Type B pancreatic cell (in vitro differentiated cells): ENCODE results near the gene LNX1. TPM values are rescaled to one million over a fixed set of nuclear protein-coding genes. Genes with fewer than 3 reads are reported as not detected.

Source experiments
- DNase-seq: peaks from one replicate; pipeline ENCODE4 v3.0.0; 2021; ENCODE audit warnings: mixed read lengths; ENCODE audit not compliant: unreplicated experiment; ENCODE audit errors: extremely low spot score
- H3K27ac Mint-ChIP-seq: 2 replicates; pipeline ENCODE4 v1.8.0; 2021; ENCODE audit warnings: mild to moderate bottlenecking, mixed read lengths
- H3K27me3 Mint-ChIP-seq: 2 replicates; pipeline ENCODE4 v1.8.0; 2021; ENCODE audit warnings: mixed read lengths
- H3K36me3 Mint-ChIP-seq: 2 replicates; pipeline ENCODE4 v1.8.0; 2021; ENCODE audit warnings: mixed read lengths
- H3K4me1 Mint-ChIP-seq: one replicate; pipeline ENCODE4 v1.8.0; 2021; ENCODE audit warnings: mixed read lengths; ENCODE audit not compliant: unreplicated experiment
- H3K4me3 Mint-ChIP-seq: 2 replicates; pipeline ENCODE4 v1.8.0; 2021; ENCODE audit warnings: mild to moderate bottlenecking, mixed read lengths
- H3K9me3 Mint-ChIP-seq: 2 replicates; pipeline ENCODE4 v1.8.0; 2021; ENCODE audit warnings: mixed read lengths
- total RNA-seq: library from RNA; stranded (reverse); gene quantifications from 2 replicates; pipeline ENCODE4 v1.2.1, GENCODE V29; 2021; ENCODE audit warnings: low replicate concordance
- TF ChIP-seq, protein P1 (sequence below): fragments of 200-600 bp; sonication (generic); conservative IDR thresholded peaks from 2 replicates; pipeline ENCODE4 v1.5.0; 2021; ENCODE audit warnings: antibody characterized with exemption, mild to moderate bottlenecking

Gene LNX1
- total RNA-seq, 1 donor from 2014 or later = 5.3 TPM

- no peaks in the 10 kb centered on the region for H3K36me3 Mint-ChIP-seq
- DNase-seq = no peak
- H3K27me3 Mint-ChIP-seq = peaks cover 11% of the 10 kb centered on the region
- no peak overlapping the region for H3K4me3 Mint-ChIP-seq
- peak overlapping the region; percentile 61 for H3K27ac Mint-ChIP-seq
- H3K9me3 Mint-ChIP-seq = no peaks in the 10 kb centered on the region
- TF ChIP-seq, protein P1, sequence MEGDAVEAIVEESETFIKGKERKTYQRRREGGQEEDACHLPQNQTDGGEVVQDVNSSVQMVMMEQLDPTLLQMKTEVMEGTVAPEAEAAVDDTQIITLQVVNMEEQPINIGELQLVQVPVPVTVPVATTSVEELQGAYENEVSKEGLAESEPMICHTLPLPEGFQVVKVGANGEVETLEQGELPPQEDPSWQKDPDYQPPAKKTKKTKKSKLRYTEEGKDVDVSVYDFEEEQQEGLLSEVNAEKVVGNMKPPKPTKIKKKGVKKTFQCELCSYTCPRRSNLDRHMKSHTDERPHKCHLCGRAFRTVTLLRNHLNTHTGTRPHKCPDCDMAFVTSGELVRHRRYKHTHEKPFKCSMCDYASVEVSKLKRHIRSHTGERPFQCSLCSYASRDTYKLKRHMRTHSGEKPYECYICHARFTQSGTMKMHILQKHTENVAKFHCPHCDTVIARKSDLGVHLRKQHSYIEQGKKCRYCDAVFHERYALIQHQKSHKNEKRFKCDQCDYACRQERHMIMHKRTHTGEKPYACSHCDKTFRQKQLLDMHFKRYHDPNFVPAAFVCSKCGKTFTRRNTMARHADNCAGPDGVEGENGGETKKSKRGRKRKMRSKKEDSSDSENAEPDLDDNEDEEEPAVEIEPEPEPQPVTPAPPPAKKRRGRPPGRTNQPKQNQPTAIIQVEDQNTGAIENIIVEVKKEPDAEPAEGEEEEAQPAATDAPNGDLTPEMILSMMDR = no peak
- peaks cover 6% of the 10 kb centered on the region for H3K4me1 Mint-ChIP-seq
These were observed 32.2 kb downstream of the LNX1 start for GRCh38 chr4:53559021-53559620.

- H3K27ac Mint-ChIP-seq = peak overlapping the region; percentile 61
- H3K4me3 Mint-ChIP-seq = no peak overlapping the region
- H3K4me1 Mint-ChIP-seq = peaks cover 6% of the 10 kb centered on the region
- no peaks in the 10 kb centered on the region for H3K9me3 Mint-ChIP-seq
- TF ChIP-seq, protein P1 = no peak
- peaks cover 11% of the 10 kb centered on the region for H3K27me3 Mint-ChIP-seq
- no peak for DNase-seq
- no peaks in the 10 kb centered on the region for H3K36me3 Mint-ChIP-seq
These were observed 33.1 kb downstream of the LNX1 start for GRCh38 chr4:53558065-53558801.

GRCh38 chr4:53557669-53558064 lies 33.6 kb downstream of the LNX1 start:
- H3K4me1 Mint-ChIP-seq = peaks cover 6% of the 10 kb centered on the region
- TF ChIP-seq, protein P1 = no peak
- no peaks in the 10 kb centered on the region for H3K36me3 Mint-ChIP-seq
- H3K27ac Mint-ChIP-seq = no peak overlapping the region
- no peak overlapping the region for H3K4me3 Mint-ChIP-seq
- H3K9me3 Mint-ChIP-seq = no peaks in the 10 kb centered on the region
- DNase-seq = no peak
- H3K27me3 Mint-ChIP-seq = peaks cover 11% of the 10 kb centered on the region

- H3K9me3 Mint-ChIP-seq = no peaks in the 10 kb centered on the region
- H3K4me1 Mint-ChIP-seq = peaks cover 9% of the 10 kb centered on the region
- no peak overlapping the region for H3K4me3 Mint-ChIP-seq
- no peaks in the 10 kb centered on the region for H3K36me3 Mint-ChIP-seq
- no peak for DNase-seq
- H3K27me3 Mint-ChIP-seq = peaks cover 10% of the 10 kb centered on the region
- H3K27ac Mint-ChIP-seq = no peak overlapping the region
- TF ChIP-seq, protein P1 = no peak
These were observed 34.6 kb downstream of the LNX1 start for GRCh38 chr4:53556651-53557050.

GRCh38 chr4:53553486-53554210 lies 37.6 kb downstream of the LNX1 start:
- DNase-seq = no peak
- H3K27ac Mint-ChIP-seq = no peak overlapping the region
- no peak overlapping the region for H3K4me3 Mint-ChIP-seq
- no peaks in the 10 kb centered on the region for H3K36me3 Mint-ChIP-seq
- no peaks in the 10 kb centered on the region for H3K9me3 Mint-ChIP-seq
- H3K27me3 Mint-ChIP-seq = peaks cover 20% of the 10 kb centered on the region
- TF ChIP-seq, protein P1 = no peak
- H3K4me1 Mint-ChIP-seq = peaks cover 5% of the 10 kb centered on the region
